Measurements from ENCODE around the gene FBXO38.

DNA sequence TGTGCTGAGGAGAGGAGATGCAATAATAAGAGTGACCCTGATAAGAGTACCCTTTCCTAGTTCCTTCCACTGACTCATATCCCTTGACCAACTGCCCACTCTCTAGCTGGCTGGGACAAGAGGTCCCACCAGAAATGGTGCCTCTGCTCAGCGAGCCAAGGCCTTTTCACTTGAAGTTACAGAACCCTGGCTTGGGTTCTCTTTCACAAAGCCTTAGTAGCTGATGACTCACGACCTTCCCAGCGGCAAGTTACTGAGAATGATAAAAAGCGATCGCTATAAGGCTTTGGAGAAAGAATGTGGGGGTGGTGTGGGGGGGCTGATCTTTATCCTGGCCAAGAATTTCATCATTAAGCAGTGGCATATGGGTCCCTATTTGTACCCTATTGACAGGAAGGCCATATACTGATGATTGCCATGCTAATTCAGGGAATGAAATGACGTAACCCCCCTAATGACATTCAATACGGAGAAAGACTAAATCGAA lies 90.3 kb downstream of the FBXO38 start:
- TF ChIP-seq, protein P1, sequence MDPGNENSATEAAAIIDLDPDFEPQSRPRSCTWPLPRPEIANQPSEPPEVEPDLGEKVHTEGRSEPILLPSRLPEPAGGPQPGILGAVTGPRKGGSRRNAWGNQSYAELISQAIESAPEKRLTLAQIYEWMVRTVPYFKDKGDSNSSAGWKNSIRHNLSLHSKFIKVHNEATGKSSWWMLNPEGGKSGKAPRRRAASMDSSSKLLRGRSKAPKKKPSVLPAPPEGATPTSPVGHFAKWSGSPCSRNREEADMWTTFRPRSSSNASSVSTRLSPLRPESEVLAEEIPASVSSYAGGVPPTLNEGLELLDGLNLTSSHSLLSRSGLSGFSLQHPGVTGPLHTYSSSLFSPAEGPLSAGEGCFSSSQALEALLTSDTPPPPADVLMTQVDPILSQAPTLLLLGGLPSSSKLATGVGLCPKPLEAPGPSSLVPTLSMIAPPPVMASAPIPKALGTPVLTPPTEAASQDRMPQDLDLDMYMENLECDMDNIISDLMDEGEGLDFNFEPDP (CRISPR knock-in tag; IDR thresholded peaks at IDR 0.05), result no peak
- TF ChIP-seq ZNF175 (CRISPR knock-in tag; IDR thresholded peaks at IDR 0.05; ENCODE audit: low read depth) (no peak), ZNF121 (CRISPR knock-in tag; conservative IDR thresholded peaks at IDR 0.05) (no peak), ZNF778 (CRISPR knock-in tag; IDR thresholded peaks at IDR 0.05) (no peak), ZNF274 (IDR thresholded peaks at IDR 0.05; ENCODE audit: borderline replicate concordance, low read depth, low read length) (no peak)
- TF ChIP-seq, protein P2, sequence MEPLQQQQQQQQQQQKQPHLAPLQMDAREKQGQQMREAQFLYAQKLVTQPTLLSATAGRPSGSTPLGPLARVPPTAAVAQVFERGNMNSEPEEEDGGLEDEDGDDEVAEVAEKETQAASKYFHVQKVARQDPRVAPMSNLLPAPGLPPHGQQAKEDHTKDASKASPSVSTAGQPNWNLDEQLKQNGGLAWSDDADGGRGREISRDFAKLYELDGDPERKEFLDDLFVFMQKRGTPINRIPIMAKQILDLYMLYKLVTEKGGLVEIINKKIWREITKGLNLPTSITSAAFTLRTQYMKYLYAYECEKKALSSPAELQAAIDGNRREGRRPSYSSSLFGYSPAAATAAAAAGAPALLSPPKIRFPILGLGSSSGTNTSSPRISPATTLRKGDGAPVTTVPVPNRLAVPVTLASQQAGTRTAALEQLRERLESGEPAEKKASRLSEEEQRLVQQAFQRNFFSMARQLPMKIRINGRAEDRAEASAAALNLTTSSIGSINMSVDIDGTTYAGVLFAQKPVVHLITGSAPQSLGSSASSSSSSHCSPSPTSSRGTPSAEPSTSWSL (CRISPR knock-in tag; IDR thresholded peaks at IDR 0.05; ENCODE audit: borderline replicate concordance), result no peak
- TF ChIP-seq, protein P3, sequence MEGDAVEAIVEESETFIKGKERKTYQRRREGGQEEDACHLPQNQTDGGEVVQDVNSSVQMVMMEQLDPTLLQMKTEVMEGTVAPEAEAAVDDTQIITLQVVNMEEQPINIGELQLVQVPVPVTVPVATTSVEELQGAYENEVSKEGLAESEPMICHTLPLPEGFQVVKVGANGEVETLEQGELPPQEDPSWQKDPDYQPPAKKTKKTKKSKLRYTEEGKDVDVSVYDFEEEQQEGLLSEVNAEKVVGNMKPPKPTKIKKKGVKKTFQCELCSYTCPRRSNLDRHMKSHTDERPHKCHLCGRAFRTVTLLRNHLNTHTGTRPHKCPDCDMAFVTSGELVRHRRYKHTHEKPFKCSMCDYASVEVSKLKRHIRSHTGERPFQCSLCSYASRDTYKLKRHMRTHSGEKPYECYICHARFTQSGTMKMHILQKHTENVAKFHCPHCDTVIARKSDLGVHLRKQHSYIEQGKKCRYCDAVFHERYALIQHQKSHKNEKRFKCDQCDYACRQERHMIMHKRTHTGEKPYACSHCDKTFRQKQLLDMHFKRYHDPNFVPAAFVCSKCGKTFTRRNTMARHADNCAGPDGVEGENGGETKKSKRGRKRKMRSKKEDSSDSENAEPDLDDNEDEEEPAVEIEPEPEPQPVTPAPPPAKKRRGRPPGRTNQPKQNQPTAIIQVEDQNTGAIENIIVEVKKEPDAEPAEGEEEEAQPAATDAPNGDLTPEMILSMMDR (IDR thresholded peaks at IDR 0.05 in 2 of 3, conservative IDR thresholded peaks at IDR 0.05 in 1 of 3; ENCODE audit: insufficient read depth in 2 of 3, low read depth in 1 of 3, low read length in 3 of 3), result no peak

Data from K562 (cell line).